IMR-90 (cell line): ENCODE results near the gene OSBPL6. TPM values are rescaled to one million over a fixed set of nuclear protein-coding genes. Genes with fewer than 3 reads are reported as not detected.
A peak's percentile ranks its signal among the peaks of the same experiment; 100 is the strongest.

Source experiments
- ATAC-seq: fragments of 200-7000 bp; cut with Tn5 transposase; 2 replicates; pipeline ENCODE4 v1.9.1; 2020; ENCODE audit warnings: low read depth, mild to moderate bottlenecking, moderate library complexity
- BruUV-seq: library from RNA; stranded (reverse); fragments of 400-500 nt; replicated peaks from 2 replicates; lab custom pipeline; 2021; lab: Mats Ljungman, UMichigan
- CTCF ChIA-PET: fragments of 300-600 bp; formaldehyde crosslinking; extraction: SDS; loops from one replicate; lab custom pipeline; 2021; ENCODE audit warnings: antibody characterized with exemption; lab: Yijun Ruan, JAX
- POLR2A ChIA-PET: fragments of 300-600 bp; sonication (Branson Sonifier 250); formaldehyde crosslinking; loops from one replicate; lab custom pipeline; 2022; ENCODE audit warnings: antibody characterized with exemption; ENCODE audit not compliant: unreplicated experiment; lab: Charles Lee
- DNase-seq: peaks from one replicate; pipeline ENCODE4 v3.0.0; 2013
- H2AFZ ChIP-seq: replicated peaks from 2 replicates; pipeline ENCODE3; 2013; ENCODE audit warnings: low read length, mild to moderate bottlenecking; ENCODE audit not compliant: poor library complexity
- H2AK5ac ChIP-seq: 2 replicates; pipeline ENCODE4 v1.6.1; 2013; ENCODE audit warnings: low read depth, low read length, inconsistent platforms
- H2AK9ac ChIP-seq: replicated peaks from 2 replicates; pipeline ENCODE3; 2013; ENCODE audit warnings: mild to moderate bottlenecking, low read depth, low read length, moderate library complexity; ENCODE audit not compliant: poor library complexity
- H2BK120ac ChIP-seq: 2 replicates; pipeline ENCODE4 v1.6.1; 2013; ENCODE audit warnings: low read depth, low read length, inconsistent platforms
- H2BK15ac ChIP-seq: 3 replicates; pipeline ENCODE4 v1.6.1; 2013; ENCODE audit warnings: low read depth, low read length, inconsistent platforms
- H2BK20ac ChIP-seq: 2 replicates; pipeline ENCODE4 v1.6.1; 2013; ENCODE audit warnings: low read depth, mild to moderate bottlenecking, inconsistent platforms, low read length, moderate library complexity
- H2BK5ac ChIP-seq: 2 replicates; pipeline ENCODE4 v1.6.1; 2013; ENCODE audit warnings: mild to moderate bottlenecking, low read depth, low read length, inconsistent platforms; ENCODE audit not compliant: poor library complexity, severe bottlenecking
- H3K14ac ChIP-seq: replicated peaks from 2 replicates; pipeline ENCODE4 v1.6.1; 2013; ENCODE audit warnings: low read depth, low read length, inconsistent platforms
- H3K18ac ChIP-seq: 2 replicates; pipeline ENCODE4 v1.6.1; 2013; ENCODE audit warnings: low read depth, low read length, control low read depth
- H3K23ac ChIP-seq: 2 replicates; pipeline ENCODE4 v1.6.1; 2013; ENCODE audit warnings: low read depth, low read length, inconsistent platforms
- H3K27ac ChIP-seq: 2 replicates; pipeline ENCODE4 v1.5.1; 2013; ENCODE audit warnings: mild to moderate bottlenecking, control low read depth, low read length; ENCODE audit not compliant: insufficient read depth
- H3K27me3 ChIP-seq: 2 replicates; pipeline ENCODE4 v1.6.1; 2013; ENCODE audit warnings: low read length; ENCODE audit not compliant: control insufficient read depth, insufficient read depth
- H3K36me3 ChIP-seq: 2 replicates; pipeline ENCODE4 v1.6.1; 2013; ENCODE audit warnings: low read length, mixed read lengths; ENCODE audit not compliant: control insufficient read depth, insufficient read depth
- H3K4ac ChIP-seq: 2 replicates; pipeline ENCODE4 v1.6.1; 2013; ENCODE audit warnings: low read depth, low read length, inconsistent platforms
- H3K4me1 ChIP-seq: 2 replicates; pipeline ENCODE4 v1.6.1; 2013; ENCODE audit warnings: low read length, mixed read lengths; ENCODE audit not compliant: control insufficient read depth, insufficient read depth
- H3K4me2 ChIP-seq: 2 replicates; pipeline ENCODE4 v1.6.1; 2013; ENCODE audit warnings: low read depth, mild to moderate bottlenecking, control low read depth, low read length, moderate library complexity
- H3K4me3 ChIP-seq: 2 replicates; pipeline ENCODE4 v1.5.1; 2013; ENCODE audit warnings: low read depth, mild to moderate bottlenecking, control low read depth, low read length, moderate library complexity; ENCODE audit not compliant: insufficient read depth
- H3K56ac ChIP-seq: 2 replicates; pipeline ENCODE4 v1.6.1; 2013; ENCODE audit warnings: low read length, inconsistent platforms; ENCODE audit not compliant: insufficient read depth; ENCODE audit errors: extremely low read depth
- H3K79me1 ChIP-seq, 2 experiments: 2 replicates each; pipeline ENCODE4 v1.6.1; 2013; ENCODE audit warnings: low read length in 2 of 2, inconsistent platforms in 1 of 2, low read depth in 1 of 2
- H3K9ac ChIP-seq: 2 replicates; pipeline ENCODE4 v1.6.1; 2013; ENCODE audit warnings: low read depth, low read length, control low read depth
- H3K9me1 ChIP-seq: 2 replicates; pipeline ENCODE4 v1.6.1; 2013; ENCODE audit warnings: low read length, inconsistent platforms; ENCODE audit not compliant: insufficient read depth
- H3K9me3 ChIP-seq: 2 replicates; pipeline ENCODE4 v1.6.1; 2013; ENCODE audit warnings: low read length; ENCODE audit not compliant: control insufficient read depth, insufficient read depth
- H4K20me1 ChIP-seq: 2 replicates; pipeline ENCODE4 v1.6.1; 2013; ENCODE audit warnings: low read length, inconsistent platforms; ENCODE audit not compliant: insufficient read depth
- H4K5ac ChIP-seq: 2 replicates; pipeline ENCODE4 v1.6.1; 2013; ENCODE audit warnings: mild to moderate bottlenecking, low read depth, low read length, control low read depth
- H4K8ac ChIP-seq, 2 experiments: 2 replicates each; pipeline ENCODE4 v1.6.1; 2013; ENCODE audit warnings: low read depth in 2 of 2, low read length in 2 of 2, control low read depth in 1 of 2, inconsistent platforms in 1 of 2
- H4K91ac ChIP-seq: 2 replicates; pipeline ENCODE4 v1.6.1; 2013; ENCODE audit warnings: low read depth, low read length, inconsistent platforms; ENCODE audit not compliant: insufficient read depth
- ELK1 ChIP-seq: fragments of 150-350 bp; IDR thresholded peaks from 2 replicates; pipeline ENCODE4 v1.6.1; 2016; ENCODE audit warnings: low read depth, mild to moderate bottlenecking, low read length, moderate library complexity, borderline replicate concordance
- MAZ ChIP-seq: IDR thresholded peaks from 2 replicates; pipeline ENCODE4 v1.6.1; 2012; ENCODE audit warnings: low read depth, mild to moderate bottlenecking, low read length, improper control_type of control experiment, moderate library complexity, borderline replicate concordance
- RAD21 ChIP-seq: IDR thresholded peaks from 2 replicates; pipeline ENCODE4 v1.6.1; 2012; ENCODE audit warnings: low read length, improper control_type of control experiment
- whole genome bisulfite sequencing, 2 experiments: methylation state at CpG; one replicate each; pipeline versions ENCODE4 v1.1.5 to v1.1.7; 2013; ENCODE audit warnings: missing lambda C conversion rate in 2 of 2; ENCODE audit not compliant: insufficient read length in 1 of 2; ENCODE audit errors: extremely low coverage in 2 of 2; 5-methylcytosine and 5-hydroxymethylcytosine counted together
- dilution Hi-C: fragments of 300-500 bp; cut with HindIII; formaldehyde crosslinking; loops from one replicate; pipeline ENCODE4 v1.14.3; 2018; ENCODE audit warnings: low sequenced_read_pairs; ENCODE audit not compliant: unreplicated experiment
- in situ Hi-C: fragments of 300-500 bp; cut with MboI; formaldehyde crosslinking; loops from 3 replicates; pipeline ENCODE4 v1.14.3; 2019; ENCODE audit warnings: low sequenced_read_pairs, inconsistent platforms, mixed read lengths
- intact Hi-C: fragments of 100-400 bp; cut with micrococcal nuclease; formaldehyde crosslinking; loops from 2 replicates; pipeline ENCODE4 v1.10.0; 2022
- polyA plus RNA-seq, 3 experiments: library from polyadenylated mRNA; depleted of rRNA; stranded (reverse); fragments of >200 nt; gene quantifications; 2 replicates each; pipeline ENCODE4 v1.2.3, GENCODE V29; 2012; ENCODE audit warnings: low replicate concordance in 1 of 3
- total RNA-seq: library from RNA; depleted of rRNA; stranded (reverse); fragments of >200 nt; gene quantifications from 2 replicates; pipeline ENCODE4 v1.2.3, GENCODE V29; 2012

Gene OSBPL6
- total and polyA plus RNA-seq, 2 of the 4 experiments (the other 2 are of a cell fraction): 3.2 to 3.7 TPM

GRCh38 chr2:178194600-178195389 lies 483 bp downstream of the OSBPL6 start:
- H2BK15ac ChIP-seq: no peak overlapping the region
- H4K5ac ChIP-seq: no peak overlapping the region
- H4K91ac ChIP-seq: no peak overlapping the region
- H2BK120ac ChIP-seq: no peak overlapping the region
- H3K9ac ChIP-seq: peak overlapping the region; percentile 27; the same call in 1 of the 2 replicates
- ChIA-PET POLR2A (no interaction called here), CTCF (interaction anchor here (1.0 to 1.1 kb wide), 2 partner anchors 14 to 54 kb away, joined by 3 read pairs; no protein-coding TSS in a partner anchor)
- WGBS, 2 experiments: 0% methylated on average over 19 of the region's 83 CpGs; no CpG with 5 or more reads in 1 of the 2 experiments
- H2AFZ ChIP-seq: peak overlapping the region; percentile 96
- no peaks in the 10 kb centered on the region for H3K9me1 ChIP-seq
- DNase-seq: peak; percentile 55
- no peaks in the 10 kb centered on the region for H3K27me3 ChIP-seq
- no peaks in the 10 kb centered on the region for H3K9me3 ChIP-seq
- H3K4ac ChIP-seq: no peak overlapping the region
- peak overlapping the region; percentile 63 for H2AK9ac ChIP-seq
- in situ Hi-C loops: no loop called here
- no peaks in the 10 kb centered on the region for H3K4me1 ChIP-seq
- intact Hi-C loops: loop anchor here (2.0 to 10.0 kb wide), 5 partner anchors 62 to 220 kb away; partner anchors contain the start of gene RBM45
- TF ChIP-seq ELK1: no peak
- peak; percentile 31; the same call in 1 of the 2 replicates for TF ChIP-seq MAZ
- TF ChIP-seq RAD21: peak; percentile 33
- H3K4me3 ChIP-seq: peak overlapping the region; percentile 90
- no peak overlapping the region for H3K56ac ChIP-seq
- 0 out of 2 replicates have a peak overlapping the region, but pooled peaks have one; percentile 54 for H3K23ac ChIP-seq
- no peaks in the 10 kb centered on the region for H4K20me1 ChIP-seq
- H3K14ac ChIP-seq: no peak overlapping the region
- peaks cover 3 to 9% of the 10 kb centered on the region in 2 experiments; a peak in 2 of 4 replicates for H3K79me1 ChIP-seq
- no peak overlapping the region for H3K18ac ChIP-seq
- peak overlapping the region; percentile 1; the same call in 1 of the 2 replicates for H3K27ac ChIP-seq
- BruUV-seq: no TSS peak
- H2BK5ac ChIP-seq: peak overlapping the region; percentile 17
- no peak overlapping the region for H2BK20ac ChIP-seq
- no peaks in the 10 kb centered on the region for H3K36me3 ChIP-seq
- dilution Hi-C loops: no loop called here
- ATAC-seq: peak; percentile 38
- H3K4me2 ChIP-seq: peak overlapping the region; percentile 84
- no peak overlapping the region for H2AK5ac ChIP-seq
- H4K8ac ChIP-seq: no peak overlapping the region
